Measurements from ENCODE around the gene PRSS57.

PRSS57 gene

GRCh38 chr19:694481-695351 lies 536 bp downstream of the PRSS57 start:
- DNase-seq (ENCODE audit: low read depth) = no peak

- DNase-seq (ENCODE audit: low read depth) = no peak
Observed at GRCh38 chr19:690203-690602, 5.0 kb downstream of the PRSS57 start.

- DNase-seq (ENCODE audit: low read depth) = no peak
Observed at GRCh38 chr19:688992-689391, 6.3 kb downstream of the PRSS57 start.

DNA sequence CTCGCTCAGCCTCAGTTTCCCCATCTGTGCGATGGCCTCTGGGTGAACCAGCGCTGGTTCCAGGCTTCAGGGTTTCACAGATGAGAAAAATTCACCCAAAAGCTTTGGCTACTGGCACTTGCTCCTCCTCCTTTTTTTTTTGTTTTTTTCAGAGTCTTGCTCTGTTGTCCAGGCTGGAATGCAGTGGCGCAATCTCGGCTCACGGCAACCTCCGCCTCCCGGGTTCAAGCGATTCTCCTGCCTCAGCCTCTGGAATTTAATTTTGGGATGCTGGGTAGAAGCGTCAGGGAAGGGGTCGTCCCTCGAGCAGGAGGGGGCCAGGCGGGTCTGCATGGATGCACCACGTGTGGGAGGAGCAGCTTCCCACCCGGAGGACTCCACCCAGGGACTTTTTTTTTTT lies 7.0 kb downstream of the PRSS57 start:
- no peak for DNase-seq (ENCODE audit: low read depth)

- no peak for DNase-seq (ENCODE audit: low read depth)
Observed at GRCh38 chr19:687569-688166, 7.6 kb downstream of the PRSS57 start.

- no peak for DNase-seq (ENCODE audit: low read depth)
Observed at GRCh38 chr19:686589-687297, 8.5 kb downstream of the PRSS57 start.

GRCh38 chr19:685454-685931 lies 9.8 kb downstream of the PRSS57 start:
- DNase-seq (ENCODE audit: low read depth) = no peak

DNA sequence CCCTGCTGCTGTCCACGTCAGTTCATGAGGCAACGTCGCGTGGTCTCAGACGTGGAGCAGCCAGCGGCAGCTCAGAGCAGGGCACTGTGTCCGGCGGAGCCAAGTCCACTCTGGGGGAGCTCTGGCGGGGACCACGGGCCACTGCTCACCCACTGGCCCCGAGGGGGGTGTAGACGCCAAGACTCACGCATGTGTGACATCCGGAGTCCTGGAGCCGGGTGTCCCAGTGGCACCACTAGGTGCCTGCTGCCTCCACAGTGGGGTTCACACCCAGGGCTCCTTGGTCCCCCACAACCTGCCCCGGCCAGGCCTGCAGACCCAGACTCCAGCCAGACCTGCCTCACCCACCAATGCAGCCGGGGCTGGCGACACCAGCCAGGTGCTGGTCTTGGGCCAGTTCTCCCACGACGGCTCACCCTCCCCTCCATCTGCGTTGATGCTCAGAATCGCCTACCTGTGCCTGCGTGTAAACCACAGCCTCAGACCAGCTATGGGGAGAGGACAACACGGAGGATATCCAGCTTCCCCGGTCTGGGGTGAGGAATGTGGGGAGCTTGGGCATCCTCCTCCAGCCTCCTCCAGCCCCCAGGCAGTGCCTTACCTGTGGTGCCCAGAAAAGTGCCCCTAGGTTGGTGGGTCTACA lies 12.5 kb downstream of the PRSS57 start:
- DNase-seq (ENCODE audit: low read depth) = no peak

- DNase-seq (ENCODE audit: low read depth) = no peak
Observed at GRCh38 chr19:681029-682019, 13.9 kb downstream of the PRSS57 start.

DNA sequence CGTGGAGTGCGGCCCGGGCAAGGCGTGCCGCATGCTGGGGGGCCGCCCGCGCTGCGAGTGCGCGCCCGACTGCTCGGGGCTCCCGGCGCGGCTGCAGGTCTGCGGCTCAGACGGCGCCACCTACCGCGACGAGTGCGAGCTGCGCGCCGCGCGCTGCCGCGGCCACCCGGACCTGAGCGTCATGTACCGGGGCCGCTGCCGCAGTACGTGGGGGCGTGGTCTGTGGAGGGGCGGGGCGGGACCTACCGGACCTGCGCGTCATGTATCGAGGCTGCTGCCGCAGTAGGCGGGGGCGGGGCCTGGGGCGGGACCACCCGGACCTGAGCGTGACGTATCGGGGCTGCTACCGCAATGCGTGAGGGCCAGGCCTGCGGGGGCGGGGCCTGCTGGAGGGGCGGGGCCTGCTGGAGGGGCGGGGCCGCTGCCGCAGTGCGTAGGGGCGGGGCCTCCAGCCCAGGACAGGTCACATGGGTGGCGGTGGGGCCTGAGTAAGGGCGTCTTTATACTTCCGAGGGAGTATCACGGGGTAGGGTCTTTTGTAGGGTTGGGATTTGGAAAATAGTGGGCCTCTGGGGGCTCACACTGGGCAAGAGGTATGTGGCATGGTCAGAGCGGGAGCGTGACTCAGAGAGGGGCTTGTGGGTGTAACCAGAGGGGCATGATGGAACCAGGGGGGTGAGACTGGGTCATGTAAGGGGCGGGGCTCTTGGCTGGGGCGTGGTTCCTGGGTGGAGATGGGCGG lies 14.8 kb downstream of the PRSS57 start:
- peak; percentile 61 for DNase-seq (ENCODE audit: low read depth)

DNA sequence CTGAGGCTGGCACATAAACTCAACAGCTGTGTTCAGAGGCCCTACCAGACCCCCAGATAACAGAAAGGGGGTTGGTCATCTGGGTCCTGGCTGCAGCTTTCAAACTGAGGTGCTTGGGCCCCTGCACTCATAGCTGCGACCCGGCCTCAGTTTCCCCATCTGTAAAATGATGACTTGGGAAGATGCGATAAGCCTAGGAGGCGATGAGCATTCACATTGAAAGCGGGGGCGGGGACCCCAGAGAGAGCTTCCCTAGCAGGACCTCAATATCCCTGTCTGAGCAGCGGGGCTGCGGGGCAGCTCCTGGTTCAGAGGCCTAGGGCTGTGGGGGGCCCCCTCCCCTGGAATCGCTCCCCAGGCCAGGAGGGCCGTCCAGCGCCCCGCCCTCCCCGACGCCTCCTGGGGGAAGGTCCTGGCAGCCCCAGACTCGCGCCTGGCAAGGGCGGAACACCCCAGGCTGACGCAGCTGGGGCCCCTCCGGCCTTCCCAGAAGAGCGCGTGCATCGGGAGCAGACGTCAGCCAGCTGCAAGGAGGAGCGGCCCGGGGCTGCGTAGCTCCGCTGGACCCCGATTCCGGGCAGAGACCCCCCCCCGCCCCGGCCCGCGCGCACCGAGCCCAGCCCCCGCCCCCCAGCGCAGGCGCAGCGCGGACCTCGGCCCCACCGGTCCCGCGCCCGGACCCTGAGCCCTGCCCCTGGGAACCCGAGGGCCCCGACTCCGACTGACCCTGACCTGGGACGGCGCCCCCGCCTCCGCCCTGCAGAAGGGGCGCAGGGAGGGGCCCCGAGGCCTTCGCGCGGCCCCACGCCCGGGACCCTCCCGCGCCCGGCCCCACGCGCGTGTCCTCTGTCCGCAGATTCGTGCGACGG lies 15.6 kb downstream of the PRSS57 start:
- no peak for DNase-seq (ENCODE audit: low read depth)

DNA sequence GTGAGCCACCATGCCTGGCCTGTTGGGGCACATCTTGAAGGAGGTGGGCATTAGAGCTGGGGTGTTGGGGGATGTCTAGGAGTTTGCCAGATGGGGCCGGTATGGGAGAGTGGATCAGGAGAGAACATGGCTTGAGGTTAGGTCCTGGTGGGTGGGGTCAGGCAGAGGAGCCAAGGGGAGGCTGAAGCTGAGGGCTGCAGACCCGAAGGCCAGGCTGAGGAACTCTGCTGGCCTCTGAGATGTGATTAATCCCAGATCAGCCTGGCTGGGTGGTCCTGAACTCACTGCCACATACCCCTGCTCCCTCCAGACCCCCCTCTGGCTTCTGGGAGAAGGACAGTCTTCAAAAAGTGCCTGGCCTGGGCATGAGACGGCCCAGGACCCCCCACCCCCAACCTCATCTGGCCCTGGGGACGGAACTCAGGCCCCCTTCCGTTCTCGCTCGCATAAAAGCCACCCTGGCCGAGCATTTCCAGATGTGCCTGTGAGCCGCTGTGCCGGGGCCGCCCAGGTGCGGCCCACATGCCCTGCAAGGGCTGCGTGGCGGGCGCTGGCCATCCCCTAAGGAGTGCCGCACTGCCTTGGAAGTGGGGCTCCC lies 16.4 kb downstream of the PRSS57 start:
- no peak for DNase-seq (ENCODE audit: low read depth)

- no peak for DNase-seq (ENCODE audit: low read depth)
Observed at GRCh38 chr19:677601-678436, 17.4 kb downstream of the PRSS57 start.

DNA sequence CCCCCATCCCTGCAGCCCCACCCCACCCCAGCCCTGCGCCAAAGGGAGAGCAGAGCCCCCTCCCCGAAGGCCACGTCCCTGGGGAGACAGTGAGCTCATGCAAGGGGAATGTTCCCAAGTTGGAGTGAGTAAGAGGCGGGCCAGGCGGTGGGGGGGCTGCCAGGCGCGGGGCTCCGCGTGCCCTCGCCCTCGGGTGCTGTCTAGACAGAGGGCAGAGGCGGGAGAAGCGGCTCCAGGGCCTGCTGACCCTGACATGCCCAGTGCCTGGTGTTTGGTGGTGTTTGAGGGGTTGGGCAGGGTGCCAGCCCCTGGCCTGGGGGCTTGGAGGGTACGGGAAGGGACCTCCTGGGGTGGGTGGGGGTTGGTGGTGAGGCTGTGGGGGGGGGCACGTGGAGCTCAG lies 18.1 kb downstream of the PRSS57 start:
- no peak for DNase-seq (ENCODE audit: low read depth)

DNA sequence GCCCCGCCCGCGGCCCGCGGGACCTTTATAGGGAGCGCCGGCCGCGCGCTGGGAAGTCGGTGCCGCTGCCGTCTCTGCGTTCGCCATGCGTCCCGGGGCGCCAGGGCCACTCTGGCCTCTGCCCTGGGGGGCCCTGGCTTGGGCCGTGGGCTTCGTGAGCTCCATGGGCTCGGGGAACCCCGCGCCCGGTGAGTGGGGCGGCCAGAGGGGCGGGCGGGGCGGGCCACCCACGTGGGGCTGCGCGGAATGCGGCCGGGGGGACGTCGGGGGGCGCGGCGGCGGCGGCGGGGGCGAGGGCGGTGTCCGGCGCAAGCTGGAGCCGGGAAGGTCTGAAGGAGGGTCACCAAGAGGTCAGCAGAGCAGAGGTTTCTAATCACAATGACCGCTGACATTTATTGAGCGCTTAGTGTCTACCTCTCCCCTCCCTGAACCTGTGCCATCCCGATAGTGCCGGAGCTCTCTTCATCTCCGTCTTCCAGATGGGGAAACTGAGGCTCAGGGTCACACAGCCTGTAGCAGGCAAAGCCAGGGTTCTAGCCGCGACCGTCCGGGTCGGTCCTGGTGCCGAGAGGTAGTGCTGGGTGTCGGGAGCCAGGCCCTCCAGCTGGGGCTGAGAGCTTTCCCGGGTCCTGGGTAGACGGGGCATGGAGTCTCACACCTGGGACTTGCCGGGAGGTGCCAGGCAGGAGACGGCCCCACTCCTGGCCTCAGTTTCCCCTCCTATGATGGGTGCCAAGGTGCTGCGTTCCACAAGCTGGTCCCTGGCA lies 18.7 kb downstream of the PRSS57 start, which contains the start of gene FSTL3:
Gene FSTL3 (plus strand): TSS at position 54 of the 767 bp plus-strand sequence. CDS start 32 bp downstream, at position 86.
- no peak for DNase-seq (ENCODE audit: low read depth)

DNA sequence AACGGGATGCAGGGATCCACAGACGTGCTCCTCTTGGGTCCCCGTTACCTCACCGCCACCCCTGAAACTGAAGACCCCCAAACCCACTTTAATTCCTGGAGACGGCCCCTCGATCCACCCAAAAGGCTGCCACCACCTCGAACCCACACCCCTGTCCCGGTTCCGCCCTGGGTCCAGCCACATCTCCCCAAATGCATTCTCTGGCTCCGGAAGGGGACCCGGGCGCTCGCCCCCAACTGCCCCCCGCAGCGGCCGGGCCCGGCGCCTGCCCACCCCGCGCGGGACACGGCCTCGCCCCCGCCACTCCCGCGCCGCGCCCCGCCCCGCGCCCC lies 19.3 kb downstream of the PRSS57 start:
- DNase-seq (ENCODE audit: low read depth) = no peak
